Epidermal melanocyte (primary cell): ENCODE results near the gene ATP9B.
"Not testable (repeated sequence)": the region's sequence is repeated elsewhere in the genome, so short reads cannot be mapped to it uniquely, and the experiment has no call there.

Experiments used
- DNase-seq: peaks from one replicate; pipeline ENCODE4 v3.0.0; 2011; ENCODE audit warnings: low spot score; ENCODE audit not compliant: insufficient read length

Gene ATP9B

GRCh38 chr18:79283929-79284328 lies 214.7 kb downstream of the ATP9B start:
- DNase-seq, result no peak

DNA sequence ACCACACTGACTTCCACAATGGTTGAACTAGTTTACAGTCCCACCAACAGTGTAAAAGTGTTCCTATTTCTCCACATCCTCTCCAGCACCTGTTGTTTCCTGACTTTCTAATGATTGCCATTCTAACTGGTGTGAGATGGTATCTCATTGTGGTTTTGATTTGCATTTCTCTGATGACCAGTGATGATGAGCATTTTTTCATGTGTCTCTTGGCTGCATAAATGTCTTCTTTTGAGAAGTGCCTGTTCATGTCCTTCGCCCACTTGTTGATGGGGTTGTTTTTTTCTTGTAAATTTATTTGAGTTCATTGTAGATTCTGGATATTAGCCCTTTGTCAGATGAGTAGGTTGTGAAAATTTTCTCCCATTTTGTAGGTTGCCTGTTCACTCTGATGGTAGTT lies 216.0 kb downstream of the ATP9B start:
- not testable (repeated sequence) for DNase-seq

DNA sequence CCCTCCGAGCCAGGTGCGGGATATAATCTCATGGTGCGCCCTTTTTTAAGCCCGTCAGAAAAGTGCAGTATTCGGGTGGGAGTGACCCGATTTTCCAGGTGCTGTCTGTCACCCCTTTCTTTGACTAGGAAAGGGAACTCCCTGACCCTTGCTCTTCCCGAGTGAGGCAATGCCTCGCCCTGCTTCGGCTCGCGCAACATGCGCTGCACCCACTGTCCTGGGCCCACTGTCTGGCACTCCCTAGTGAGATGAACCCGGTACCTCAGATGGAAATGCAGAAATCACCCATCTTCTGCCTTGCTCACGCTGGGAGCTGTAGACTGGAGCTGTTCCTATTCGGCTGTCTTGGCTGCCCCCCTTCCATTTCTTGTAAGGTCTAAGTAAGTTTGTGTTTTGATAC lies 221.2 kb downstream of the ATP9B start:
- not testable (repeated sequence) for DNase-seq

- DNase-seq, result peak; percentile 70
These were observed 221.7 kb downstream of the ATP9B start for GRCh38 chr18:79290876-79291275.

GRCh38 chr18:79294235-79294634 lies 225.0 kb downstream of the ATP9B start:
- no peak for DNase-seq

GRCh38 chr18:79299272-79299671 lies 230.1 kb downstream of the ATP9B start:
- no peak for DNase-seq

GRCh38 chr18:79299711-79300110 lies 230.5 kb downstream of the ATP9B start:
- no peak for DNase-seq

- DNase-seq, result no peak
These were observed 231.2 kb downstream of the ATP9B start for GRCh38 chr18:79300413-79300812.

DNA sequence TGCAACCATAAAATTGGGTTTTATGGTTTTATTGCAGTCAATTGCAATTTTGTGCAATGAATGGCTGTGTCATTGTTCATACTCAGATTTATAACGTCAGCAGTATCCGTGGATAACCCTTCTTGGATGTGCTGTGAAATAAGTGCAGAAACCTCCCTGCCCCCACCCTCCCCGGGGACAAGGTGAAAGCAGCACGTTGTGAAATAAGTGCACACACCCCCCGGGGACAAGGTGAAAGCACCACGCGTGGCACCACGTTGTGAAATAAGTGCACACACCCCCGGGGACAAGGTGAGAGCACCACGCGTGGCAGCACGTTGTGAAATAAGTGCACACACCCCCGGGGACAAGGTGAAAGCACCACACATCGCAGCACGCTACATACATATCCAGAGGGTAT lies 232.9 kb downstream of the ATP9B start:
- DNase-seq, result no peak

- no peak for DNase-seq
These were observed 236.7 kb downstream of the ATP9B start for GRCh38 chr18:79305911-79306310.

- no peak for DNase-seq
These were observed 240.6 kb downstream of the ATP9B start for GRCh38 chr18:79309614-79310358.

DNA sequence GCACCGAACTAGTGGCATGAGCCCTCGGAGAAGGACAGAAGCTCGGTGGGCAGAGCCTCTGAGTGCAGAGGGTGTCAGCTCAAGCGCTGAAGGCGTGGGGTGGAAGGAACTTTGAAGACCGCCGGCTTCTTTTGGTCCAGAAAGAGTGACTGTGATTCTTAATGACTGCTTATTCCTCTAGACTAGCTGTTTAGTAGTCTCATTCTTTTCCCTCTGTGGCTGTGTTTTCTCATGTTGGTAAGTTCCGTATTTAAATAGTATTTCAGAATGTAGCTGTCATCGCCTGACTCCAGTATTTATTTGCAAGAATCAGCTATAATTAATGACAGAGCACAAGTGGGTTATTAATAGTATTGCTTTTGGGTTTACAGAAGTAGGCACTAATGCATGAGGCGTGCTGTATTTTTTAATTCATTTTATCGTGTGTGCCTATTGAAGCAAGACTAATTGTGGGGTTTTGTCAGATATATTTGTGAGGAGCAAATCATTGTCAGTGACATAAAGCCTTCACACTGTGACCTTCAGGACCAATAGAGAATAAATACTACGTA lies 245.7 kb downstream of the ATP9B start:
- DNase-seq, result no peak

DNA sequence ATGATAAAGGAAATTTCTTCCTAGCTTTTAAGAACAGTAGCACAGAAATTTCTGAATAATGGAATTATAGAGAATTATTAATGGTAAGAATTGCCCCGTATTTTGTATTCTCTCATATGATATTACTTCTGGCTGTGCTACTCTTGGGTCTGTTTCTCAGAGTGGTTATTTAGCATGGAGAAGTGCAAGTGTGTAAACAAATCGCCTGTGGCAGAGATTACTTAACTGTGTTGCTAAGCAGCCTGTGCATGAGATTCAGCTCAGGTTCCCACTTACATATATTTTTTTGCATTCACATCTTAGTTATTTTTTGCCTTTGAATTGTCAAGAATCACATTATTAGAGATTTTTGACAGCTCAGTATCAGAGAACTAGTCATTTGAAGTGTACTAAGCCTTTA lies 246.4 kb downstream of the ATP9B start:
- DNase-seq, result no peak

DNA sequence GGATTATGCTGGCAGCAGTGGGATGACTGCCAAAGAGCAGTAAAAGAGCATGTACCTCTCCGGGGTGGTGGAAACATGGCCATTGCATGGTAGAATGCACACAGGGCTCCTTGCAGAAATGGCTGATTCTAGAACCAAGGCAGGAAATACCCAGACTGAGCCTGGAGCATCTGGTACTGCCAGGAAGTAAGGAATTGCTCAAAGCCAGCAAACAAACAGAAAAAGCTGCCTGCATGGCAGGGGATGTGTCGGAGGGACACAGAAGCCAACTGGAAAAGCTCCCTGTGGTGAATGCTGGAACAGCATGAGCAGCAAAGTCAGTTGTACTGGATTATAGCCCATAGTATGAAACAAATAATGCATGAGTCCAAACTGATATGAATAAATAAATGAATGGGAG lies 248.5 kb downstream of the ATP9B start:
- DNase-seq, result no peak

- no peak for DNase-seq
These were observed 249.0 kb downstream of the ATP9B start for GRCh38 chr18:79318142-79318673.

- no peak for DNase-seq
These were observed 251.1 kb downstream of the ATP9B start for GRCh38 chr18:79320216-79320850.

GRCh38 chr18:79321625-79322405 lies 252.6 kb downstream of the ATP9B start:
- no peak for DNase-seq

GRCh38 chr18:79322441-79322840 lies 253.2 kb downstream of the ATP9B start:
- no peak for DNase-seq

DNA sequence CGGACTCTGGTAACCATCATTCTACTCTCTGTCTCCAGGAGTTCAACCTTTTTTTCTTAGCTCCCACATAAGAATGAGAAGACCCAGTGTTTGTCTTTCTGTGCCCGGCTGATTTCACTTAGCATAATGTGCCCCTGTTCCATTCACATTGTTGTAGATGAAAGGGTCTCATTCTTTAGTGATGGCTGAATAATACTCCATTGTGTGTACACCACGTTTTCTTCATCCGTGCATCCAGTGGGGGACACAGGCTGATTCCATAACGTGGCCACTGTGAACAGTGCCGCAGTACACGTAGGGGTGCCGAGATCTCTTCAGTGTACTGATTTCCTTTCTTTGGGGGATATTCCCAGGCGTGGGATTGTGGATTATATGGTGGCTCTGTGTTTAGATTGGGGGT lies 254.3 kb downstream of the ATP9B start:
- DNase-seq, result no peak

- DNase-seq, result no peak
These were observed 257.4 kb downstream of the ATP9B start for GRCh38 chr18:79326413-79327198.

GRCh38 chr18:79327199-79327721 lies 258.1 kb downstream of the ATP9B start:
- no peak for DNase-seq
